T-helper 2 cell treated with Interferon-gamma antibody and Interleukin-4, amounts not matched to agents 100 ng/mL and 5 ng/mL, for 36 hours (primary cell): ENCODE results near the gene OR56A4. TPM values are rescaled to one million over a fixed set of nuclear protein-coding genes. Genes with fewer than 3 reads are reported as not detected.
"Not testable (repeated sequence)": the region's sequence is repeated elsewhere in the genome, so short reads cannot be mapped to it uniquely, and the experiment has no call there.

ENCODE experiments used
- intact Hi-C: fragments of 100-400 bp; cut with micrococcal nuclease; formaldehyde crosslinking; loops from one replicate; pipeline ENCODE4 v1.15.1; 2023
- total RNA-seq: library from RNA; stranded (reverse); gene quantifications from 2 replicates; pipeline ENCODE4 v1.2.3, GENCODE V29; 2022

The OR56A4 gene
- total RNA-seq, 1 donor from 2014 or later: not detected

DNA sequence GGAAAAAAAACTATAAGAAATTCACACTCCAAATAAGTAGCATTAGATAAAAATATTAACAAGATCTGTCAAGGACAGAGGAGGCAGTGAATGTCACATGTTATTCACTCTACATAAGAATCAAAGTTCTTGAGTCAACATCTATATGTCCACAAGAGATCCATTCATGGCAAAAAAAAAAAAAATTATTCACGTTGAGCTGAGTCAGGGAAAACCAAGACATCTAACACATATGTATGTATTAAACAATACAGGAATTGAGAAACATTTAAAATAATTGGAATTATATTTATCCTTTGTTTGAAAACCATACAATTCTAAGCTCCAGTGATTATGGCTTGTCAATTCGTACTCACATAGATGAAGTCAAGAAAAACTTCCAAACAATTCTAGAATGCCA lies 39.8 kb downstream of the OR56A4 start:
- intact Hi-C loops: no loop called here

DNA sequence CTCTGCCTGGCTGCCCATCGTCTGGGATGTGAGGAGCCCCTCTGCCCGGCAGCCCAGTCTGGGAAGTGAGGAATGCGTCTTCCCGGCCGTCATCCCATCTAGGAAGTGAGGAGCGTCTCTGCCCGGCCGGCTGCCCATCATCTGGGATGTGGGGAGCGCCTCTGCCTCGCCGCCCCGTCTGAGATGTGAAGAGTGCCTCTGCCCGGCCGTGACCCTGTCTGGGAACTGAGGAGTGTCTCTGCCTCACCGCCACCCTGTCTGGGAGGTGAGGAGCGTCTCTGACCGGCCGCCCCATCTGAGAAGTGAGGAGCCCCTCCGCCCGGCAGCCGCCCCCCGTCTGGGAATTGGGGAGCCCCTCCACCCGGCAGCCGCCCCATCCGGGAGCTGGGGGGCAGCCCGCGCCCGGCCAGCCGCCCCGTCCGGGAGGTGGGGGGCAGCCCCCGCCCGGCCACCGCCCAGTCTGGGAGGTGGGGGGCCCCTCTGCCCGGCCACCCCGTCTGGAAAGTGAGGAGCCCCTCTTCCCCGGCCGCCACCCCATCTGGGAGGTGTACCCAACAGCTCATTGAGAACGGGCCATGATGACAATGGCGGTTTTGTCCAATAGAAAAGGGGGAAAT lies 45.9 kb downstream of the OR56A4 start:
- intact Hi-C loops: not testable (repeated sequence)

DNA sequence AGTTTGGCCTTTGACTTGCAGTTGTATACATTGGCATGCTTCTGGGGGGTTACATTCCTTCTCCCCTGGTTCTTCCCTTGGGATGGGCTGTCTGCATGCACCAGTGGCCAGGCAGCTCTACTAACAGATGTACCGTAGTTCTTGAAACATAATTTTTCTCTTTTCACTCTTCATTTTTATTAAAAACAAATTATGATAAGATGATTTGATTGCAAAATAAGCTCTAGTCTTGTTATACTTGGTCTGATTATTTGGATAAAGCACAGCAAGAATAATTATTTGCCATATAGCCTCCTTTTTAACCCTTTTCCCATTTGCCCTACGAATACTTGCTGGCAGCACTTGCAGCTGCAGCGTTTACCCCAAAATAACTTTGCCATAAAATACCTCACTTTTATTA lies 51.2 kb downstream of the OR56A4 start:
- intact Hi-C loops: no loop called here

Other genes starting within 250 kb of the OR56A4 start
- gene OR52N5, start 223.6 kb downstream of the OR56A4 start, total RNA-seq: not detected in 2 replicates
- 0.23 TPM in 1 of 2 replicates, not detected in the other for gene OR52N1, start 215.7 kb downstream of the OR56A4 start, total RNA-seq
- not detected in 2 replicates for gene OR52N2, start 198.0 kb downstream of the OR56A4 start, total RNA-seq
- gene OR52E6, start 165.0 kb downstream of the OR56A4 start, total RNA-seq: not detected in 2 replicates
- not detected in 2 replicates for gene OR52E8, start 149.3 kb downstream of the OR56A4 start, total RNA-seq
- not detected in 2 replicates for gene OR52E4, start 126.3 kb downstream of the OR56A4 start, total RNA-seq
- not detected in 2 replicates for gene OR52E5, start 113.7 kb downstream of the OR56A4 start, total RNA-seq
- gene OR56A3, start 64.7 kb downstream of the OR56A4 start, total RNA-seq: not detected in 2 replicates
- not detected in 2 replicates for gene OR56A5, start 38.5 kb downstream of the OR56A4 start, total RNA-seq
- gene OR52L1, start 20.0 kb downstream of the OR56A4 start, total RNA-seq: not detected in 2 replicates
- not detected in 2 replicates for gene OR56A1, start 23.8 kb upstream of the OR56A4 start, total RNA-seq
- not detected in 2 replicates for gene OR56B4, start 100.7 kb upstream of the OR56A4 start, total RNA-seq
- gene OR52B2, start 163.4 kb upstream of the OR56A4 start, total RNA-seq: not detected in 2 replicates
- not detected in 2 replicates for gene OR52W1, start 192.3 kb upstream of the OR56A4 start, total RNA-seq
- not detected in 2 replicates for gene C11orf42, start 198.6 kb upstream of the OR56A4 start, total RNA-seq
- 20.5 and 22.2 TPM in 2 replicates for gene FHIP1B, start 227.7 kb upstream of the OR56A4 start, total RNA-seq
- 0.16 and 0.23 TPM in 2 replicates for gene CNGA4, start 232.1 kb upstream of the OR56A4 start, total RNA-seq